HCT116 (cell line): ENCODE results near the gene ARID2. TPM values are rescaled to one million over a fixed set of nuclear protein-coding genes. Genes with fewer than 3 reads are reported as not detected.

Experiments
- ATAC-seq: fragments of 200-7000 bp; cut with Tn5 transposase; 2 replicates; pipeline ENCODE4 v1.9.1; 2020; ENCODE audit warnings: mild to moderate bottlenecking, moderate library complexity
- BruUV-seq: library from RNA; stranded (reverse); fragments of 400-500 nt; replicated peaks from 2 replicates; lab custom pipeline; 2021; lab: Mats Ljungman, UMichigan
- CTCF ChIA-PET: fragments of 300-600 bp; sonication (Branson Sonifier 250); formaldehyde crosslinking; loops from one replicate; lab custom pipeline; 2021; ENCODE audit warnings: antibody characterized with exemption; lab: Charles Lee
- POLR2A ChIA-PET: fragments of 300-600, 350-600 bp; sonication (Branson Sonifier 250); formaldehyde crosslinking; loops from one replicate; lab custom pipeline; 2021; ENCODE audit warnings: antibody characterized with exemption; lab: Charles Lee
- RAD21 ChIA-PET, 2 experiments: fragments of 300-600 bp; sonication (Branson Sonifier 250); formaldehyde crosslinking; loops; one replicate each; lab custom pipeline; 2023; ENCODE audit warnings: low total read pairs in 2 of 2; ENCODE audit not compliant: uncharacterized antibody in 2 of 2, unreplicated experiment in 2 of 2, low non-redundant PET in 1 of 2; lab: Charles Lee
- DNase-seq: peaks from one replicate; pipeline ENCODE4 v3.0.0-alpha.2; 2010; ENCODE audit warnings: low read depth, low spot score
- H2AFZ ChIP-seq: fragments of 200-600 bp; shearing (Covaris generic), sonication (generic); 2 replicates; pipeline ENCODE4 v1.6.1; 2017; ENCODE audit warnings: low read depth, mixed run types, mixed read lengths, antibody characterized with exemption, low read length; ENCODE audit not compliant: poor library complexity, severe bottlenecking
- H3K27ac ChIP-seq: 2 replicates; pipeline ENCODE4 v1.5.1; 2012; ENCODE audit warnings: low read depth, low read length
- H3K27me3 ChIP-seq: fragments of 200-600 bp; sonication (generic); 2 replicates; pipeline ENCODE4 v1.6.1; 2016; ENCODE audit warnings: mixed run types, low read length, mixed read lengths; ENCODE audit not compliant: insufficient read depth
- H3K36me3 ChIP-seq, 2 experiments: fragments of 200-500 bp in 1 of 2; fragments of 200-600 bp in 1 of 2; sonication (Bioruptor generic) in 1 of 2; sonication (generic) in 1 of 2; 2 replicates each; pipeline versions ENCODE4 v1.5.1 to v1.6.1; 2014 to 2016; ENCODE audit warnings: low read length in 2 of 2, inconsistent platforms in 1 of 2, mixed read lengths in 1 of 2, mixed run types in 1 of 2; ENCODE audit not compliant: insufficient read depth in 2 of 2, control insufficient read depth in 1 of 2
- H3K4me1 ChIP-seq, 2 experiments: fragments of 200-600 bp in 1 of 2; sonication (generic) in 1 of 2; 2 replicates each; pipeline versions ENCODE4 v1.5.1 to v1.6.1; 2012 to 2017; ENCODE audit warnings: low read length in 2 of 2, inconsistent platforms in 1 of 2, mild to moderate bottlenecking in 1 of 2, mixed read lengths in 1 of 2, mixed run types in 1 of 2, moderate library complexity in 1 of 2; ENCODE audit not compliant: insufficient read depth in 2 of 2, control insufficient read depth in 1 of 2
- H3K4me2 ChIP-seq: fragments of 200-600 bp; sonication (generic); 2 replicates; pipeline ENCODE4 v1.6.1; 2017; ENCODE audit warnings: mixed run types, low read length, mixed read lengths
- H3K4me3 ChIP-seq, 2 experiments: fragments of 200-600 bp in 1 of 2; sonication (generic) in 1 of 2; replicated peaks in 1 of 2; 2 replicates each; pipeline ENCODE4 v1.5.1; 2011 to 2016; ENCODE audit warnings: low read length in 2 of 2, control low read depth in 1 of 2, low read depth in 1 of 2, mild to moderate bottlenecking in 1 of 2, mixed read lengths in 1 of 2, mixed run types in 1 of 2
- H3K79me2 ChIP-seq: fragments of 200-600 bp; sonication (generic); 2 replicates; pipeline ENCODE4 v1.6.1; 2017; ENCODE audit warnings: mild to moderate bottlenecking, mixed run types, low read length, moderate library complexity, mixed read lengths; ENCODE audit not compliant: insufficient read depth
- H3K9ac ChIP-seq: fragments of 200-600 bp; sonication (generic); 2 replicates; pipeline ENCODE4 v1.6.1; 2016; ENCODE audit warnings: low read length, mixed read lengths
- H3K9me2 ChIP-seq: fragments of 200-600 bp; sonication (generic), shearing (Covaris generic); 2 replicates; pipeline ENCODE4 v1.6.1; 2017; ENCODE audit warnings: mixed run types, mild to moderate bottlenecking, moderate library complexity; ENCODE audit not compliant: insufficient read depth
- H3K9me3 ChIP-seq, 2 experiments: fragments of 200-500 bp in 1 of 2; fragments of 200-600 bp in 1 of 2; sonication (Bioruptor generic) in 1 of 2; sonication (generic) in 1 of 2; 2 replicates each; pipeline ENCODE4 v1.6.1; 2014 to 2017; ENCODE audit warnings: low read length in 2 of 2, mixed read lengths in 2 of 2, inconsistent platforms in 1 of 2, low read depth in 1 of 2, mild to moderate bottlenecking in 1 of 2, mixed run types in 1 of 2, moderate library complexity in 1 of 2; ENCODE audit not compliant: control insufficient read depth in 1 of 2, insufficient read depth in 1 of 2
- H4K20me1 ChIP-seq: fragments of 200-600 bp; sonication (generic), shearing (Covaris generic); 2 replicates; pipeline ENCODE4 v1.6.1; 2017; ENCODE audit warnings: mixed run types, mild to moderate bottlenecking, moderate library complexity; ENCODE audit not compliant: insufficient read depth
- CEBPB ChIP-seq: IDR thresholded peaks from 2 replicates; pipeline ENCODE4 v1.6.1; 2012; ENCODE audit warnings: low read depth
- EZH2 ChIP-seq: fragments of 200-600 bp; sonication (generic); IDR thresholded peaks from 2 replicates; pipeline ENCODE4 v1.6.1; 2017; ENCODE audit warnings: antibody characterized with exemption, mixed run types
- FOSL1 ChIP-seq: IDR thresholded peaks from 2 replicates; pipeline ENCODE4 v1.6.1; 2012; ENCODE audit warnings: low read depth
- JUND ChIP-seq: IDR thresholded peaks from 2 replicates; pipeline ENCODE4 v1.6.1; 2012
- POLR2AphosphoS5 ChIP-seq: IDR thresholded peaks from 2 replicates; pipeline ENCODE4 v1.6.1; 2011; ENCODE audit warnings: mild to moderate bottlenecking, low read depth, low read length, moderate library complexity
- SRF ChIP-seq: IDR thresholded peaks from 2 replicates; pipeline ENCODE4 v1.6.1; 2012; ENCODE audit warnings: low read depth
- TCF7L2 ChIP-seq: IDR thresholded peaks from 2 replicates; pipeline ENCODE4 v1.7.0; 2011; ENCODE audit warnings: borderline replicate concordance, inconsistent platforms; ENCODE audit not compliant: insufficient read depth, insufficient read length; ENCODE audit errors: extremely low read depth
- YY1 ChIP-seq: IDR thresholded peaks from 2 replicates; pipeline ENCODE4 v1.6.1; 2011; ENCODE audit warnings: low read length, low read depth, moderate library complexity, mild to moderate bottlenecking; ENCODE audit not compliant: insufficient replicate concordance; ENCODE audit errors: extremely low read depth
- ZNF274 ChIP-seq: fragments of 200-500 bp; sonication (Bioruptor generic); IDR thresholded peaks from 2 replicates; pipeline ENCODE4 v1.6.1; 2014; ENCODE audit warnings: mild to moderate bottlenecking, low read depth, low read length, inconsistent platforms
- intact Hi-C: fragments of 100-400 bp; cut with micrococcal nuclease; formaldehyde crosslinking; loops from 2 replicates; pipeline ENCODE4 v1.10.0; 2022
- total RNA-seq: library from RNA; stranded (reverse); gene quantifications from one replicate; pipeline ENCODE4 v1.2.1, GENCODE V29; 2021; ENCODE audit not compliant: unreplicated experiment
- TF ChIP-seq, protein P1 (sequence below): IDR thresholded peaks from 2 replicates; pipeline ENCODE4 v1.6.1; 2011; ENCODE audit warnings: mild to moderate bottlenecking, low read length, moderate library complexity; ENCODE audit not compliant: insufficient replicate concordance; ENCODE audit errors: extremely low read depth

ARID2 gene
- total RNA-seq, 1 experiment from 2014 or later = 30.5 TPM

DNA sequence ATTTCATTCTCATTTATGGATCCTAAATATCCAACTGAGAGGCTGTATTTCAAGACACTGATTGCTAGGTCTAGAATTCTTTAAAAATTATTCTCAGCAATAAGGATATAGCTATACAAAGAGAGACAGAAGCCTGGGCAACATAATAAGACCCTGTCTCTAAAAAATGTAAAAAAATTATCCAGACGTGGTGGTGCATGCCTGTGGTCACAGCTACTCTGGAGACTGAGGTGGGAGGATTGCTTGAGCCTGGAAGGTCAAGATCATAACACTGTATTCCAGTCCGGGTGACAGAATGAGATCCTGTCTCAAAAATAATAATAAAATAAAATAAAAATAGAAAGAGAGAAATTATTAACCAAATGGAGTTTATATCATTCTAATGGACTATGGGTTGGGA lies 20.6 kb upstream of the ARID2 start:
- BruUV-seq = no TSS peak
- H2AFZ ChIP-seq = peak overlapping the region; percentile 19
- intact Hi-C loops = no loop called here

DNA sequence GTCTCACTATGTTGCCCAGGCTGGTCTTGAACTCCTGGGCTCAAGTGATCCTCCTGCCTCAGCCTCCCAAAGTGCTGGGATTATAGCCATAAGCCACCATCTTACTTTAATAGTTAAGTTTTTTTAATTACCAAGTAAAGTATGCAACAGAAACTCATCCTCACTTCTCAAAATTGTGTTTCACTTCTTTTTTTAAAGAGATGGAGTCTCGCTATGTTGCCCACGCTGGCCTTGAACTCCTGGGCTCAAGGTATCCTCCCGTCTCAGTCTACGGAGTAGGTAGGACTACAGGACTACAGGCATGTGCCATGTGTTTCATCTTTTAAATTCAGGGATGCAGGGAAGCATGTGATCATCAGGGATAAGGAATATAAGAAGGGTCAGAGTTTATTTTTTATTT lies 17.2 kb upstream of the ARID2 start:
- POLR2A ChIA-PET = no interaction called here

More for the DNA sequence above, 20.6 kb upstream of the ARID2 start:
- POLR2A ChIA-PET = no interaction called here
- TF ChIP-seq ZNF274 (no peak), JUND (no peak), SRF (no peak), TCF7L2 (no peak), EZH2 (no peak), YY1 (no peak)
- TF ChIP-seq, all 23 proteins: peak for 0
- Histone ChIP-seq H3K36me3 (no peaks in the 10 kb centered on the region), H3K9me3 (no peaks in the 10 kb centered on the region), H4K20me1 (no peaks in the 10 kb centered on the region), H3K9me2 (no peaks in the 10 kb centered on the region), H3K27me3 (no peaks in the 10 kb centered on the region), H3K9ac (no peak overlapping the region), H3K79me2 (no peaks in the 10 kb centered on the region), H3K27ac (no peak overlapping the region), H3K4me1 (peaks cover 12 to 14% of the 10 kb centered on the region in 2 experiments; a peak in 3 of 4 replicates), H3K4me2 (peak overlapping the region; percentile 65), H3K4me3 (no peak overlapping the region)
- ChIA-PET CTCF (no interaction called here), RAD21 (no interaction called here)
- DNase-seq = no peak
- ATAC-seq = peak; percentile 34; the same call in 1 of the 2 replicates

More for the DNA sequence above, 17.2 kb upstream of the ARID2 start:
- TF ChIP-seq FOSL1 (no peak), CEBPB (no peak), POLR2AphosphoS5 (no peak)
- TF ChIP-seq, protein P1, sequence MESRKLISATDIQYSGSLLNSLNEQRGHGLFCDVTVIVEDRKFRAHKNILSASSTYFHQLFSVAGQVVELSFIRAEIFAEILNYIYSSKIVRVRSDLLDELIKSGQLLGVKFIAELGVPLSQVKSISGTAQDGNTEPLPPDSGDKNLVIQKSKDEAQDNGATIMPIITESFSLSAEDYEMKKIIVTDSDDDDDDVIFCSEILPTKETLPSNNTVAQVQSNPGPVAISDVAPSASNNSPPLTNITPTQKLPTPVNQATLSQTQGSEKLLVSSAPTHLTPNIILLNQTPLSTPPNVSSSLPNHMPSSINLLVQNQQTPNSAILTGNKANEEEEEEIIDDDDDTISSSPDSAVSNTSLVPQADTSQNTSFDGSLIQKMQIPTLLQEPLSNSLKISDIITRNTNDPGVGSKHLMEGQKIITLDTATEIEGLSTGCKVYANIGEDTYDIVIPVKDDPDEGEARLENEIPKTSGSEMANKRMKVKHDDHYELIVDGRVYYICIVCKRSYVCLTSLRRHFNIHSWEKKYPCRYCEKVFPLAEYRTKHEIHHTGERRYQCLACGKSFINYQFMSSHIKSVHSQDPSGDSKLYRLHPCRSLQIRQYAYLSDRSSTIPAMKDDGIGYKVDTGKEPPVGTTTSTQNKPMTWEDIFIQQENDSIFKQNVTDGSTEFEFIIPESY = no peak
- no TSS peak for BruUV-seq
- no peaks in the 10 kb centered on the region for H3K9me2 ChIP-seq
- no peak overlapping the region for H2AFZ ChIP-seq
- peaks cover 12 to 14% of the 10 kb centered on the region in 2 experiments; a peak in 3 of 4 replicates for H3K4me1 ChIP-seq
- ChIA-PET CTCF (no interaction called here), RAD21 (no interaction called here)
- H3K36me3 ChIP-seq = no peaks in the 10 kb centered on the region
- no peaks in the 10 kb centered on the region for H4K20me1 ChIP-seq
- H3K4me3 ChIP-seq = no peak overlapping the region
- no peak for DNase-seq
- H3K4me2 ChIP-seq = no peak overlapping the region
- H3K9me3 ChIP-seq = no peaks in the 10 kb centered on the region
- H3K9ac ChIP-seq = no peak overlapping the region
- no peak overlapping the region for H3K27ac ChIP-seq
- H3K79me2 ChIP-seq = no peaks in the 10 kb centered on the region
- no peak for ATAC-seq
- intact Hi-C loops = no loop called here
- H3K27me3 ChIP-seq = no peaks in the 10 kb centered on the region
